ENCODE measurements around the gene MYO1G.
A peak's percentile ranks its signal among the peaks of the same experiment; 100 is the strongest.

MYO1G gene

GRCh38 chr7:44960011-44960580, 18.7 kb downstream of the MYO1G start:
- Histone ChIP-seq H3K27me3 (ENCODE audit: insufficient read depth, poor library complexity, severe bottlenecking) (no peaks in the 10 kb centered on the region), H3K4me3 (replicated peaks; ENCODE audit: insufficient read depth, low read length) (no peak overlapping the region), H3K27ac (replicated peaks) (no peak overlapping the region)
- peak in 1 of 2 experiments; percentile 10 for DNase-seq (ENCODE audit: low read depth in 1 of 2, low spot score in 1 of 2)
- TF ChIP-seq POLR2AphosphoS5 (IDR thresholded peaks at IDR 0.05; ENCODE audit: low read depth) (no peak), SPI1 (IDR thresholded peaks at IDR 0.05; ENCODE audit: borderline replicate concordance, low read depth) (no peak), GABPA (IDR thresholded peaks at IDR 0.05; ENCODE audit: low read depth) (no peak)
- TF ChIP-seq, protein P1, sequence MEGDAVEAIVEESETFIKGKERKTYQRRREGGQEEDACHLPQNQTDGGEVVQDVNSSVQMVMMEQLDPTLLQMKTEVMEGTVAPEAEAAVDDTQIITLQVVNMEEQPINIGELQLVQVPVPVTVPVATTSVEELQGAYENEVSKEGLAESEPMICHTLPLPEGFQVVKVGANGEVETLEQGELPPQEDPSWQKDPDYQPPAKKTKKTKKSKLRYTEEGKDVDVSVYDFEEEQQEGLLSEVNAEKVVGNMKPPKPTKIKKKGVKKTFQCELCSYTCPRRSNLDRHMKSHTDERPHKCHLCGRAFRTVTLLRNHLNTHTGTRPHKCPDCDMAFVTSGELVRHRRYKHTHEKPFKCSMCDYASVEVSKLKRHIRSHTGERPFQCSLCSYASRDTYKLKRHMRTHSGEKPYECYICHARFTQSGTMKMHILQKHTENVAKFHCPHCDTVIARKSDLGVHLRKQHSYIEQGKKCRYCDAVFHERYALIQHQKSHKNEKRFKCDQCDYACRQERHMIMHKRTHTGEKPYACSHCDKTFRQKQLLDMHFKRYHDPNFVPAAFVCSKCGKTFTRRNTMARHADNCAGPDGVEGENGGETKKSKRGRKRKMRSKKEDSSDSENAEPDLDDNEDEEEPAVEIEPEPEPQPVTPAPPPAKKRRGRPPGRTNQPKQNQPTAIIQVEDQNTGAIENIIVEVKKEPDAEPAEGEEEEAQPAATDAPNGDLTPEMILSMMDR (IDR thresholded peaks at IDR 0.05; ENCODE audit: insufficient read depth, low read length): no peak
- TF ChIP-seq, protein P2, sequence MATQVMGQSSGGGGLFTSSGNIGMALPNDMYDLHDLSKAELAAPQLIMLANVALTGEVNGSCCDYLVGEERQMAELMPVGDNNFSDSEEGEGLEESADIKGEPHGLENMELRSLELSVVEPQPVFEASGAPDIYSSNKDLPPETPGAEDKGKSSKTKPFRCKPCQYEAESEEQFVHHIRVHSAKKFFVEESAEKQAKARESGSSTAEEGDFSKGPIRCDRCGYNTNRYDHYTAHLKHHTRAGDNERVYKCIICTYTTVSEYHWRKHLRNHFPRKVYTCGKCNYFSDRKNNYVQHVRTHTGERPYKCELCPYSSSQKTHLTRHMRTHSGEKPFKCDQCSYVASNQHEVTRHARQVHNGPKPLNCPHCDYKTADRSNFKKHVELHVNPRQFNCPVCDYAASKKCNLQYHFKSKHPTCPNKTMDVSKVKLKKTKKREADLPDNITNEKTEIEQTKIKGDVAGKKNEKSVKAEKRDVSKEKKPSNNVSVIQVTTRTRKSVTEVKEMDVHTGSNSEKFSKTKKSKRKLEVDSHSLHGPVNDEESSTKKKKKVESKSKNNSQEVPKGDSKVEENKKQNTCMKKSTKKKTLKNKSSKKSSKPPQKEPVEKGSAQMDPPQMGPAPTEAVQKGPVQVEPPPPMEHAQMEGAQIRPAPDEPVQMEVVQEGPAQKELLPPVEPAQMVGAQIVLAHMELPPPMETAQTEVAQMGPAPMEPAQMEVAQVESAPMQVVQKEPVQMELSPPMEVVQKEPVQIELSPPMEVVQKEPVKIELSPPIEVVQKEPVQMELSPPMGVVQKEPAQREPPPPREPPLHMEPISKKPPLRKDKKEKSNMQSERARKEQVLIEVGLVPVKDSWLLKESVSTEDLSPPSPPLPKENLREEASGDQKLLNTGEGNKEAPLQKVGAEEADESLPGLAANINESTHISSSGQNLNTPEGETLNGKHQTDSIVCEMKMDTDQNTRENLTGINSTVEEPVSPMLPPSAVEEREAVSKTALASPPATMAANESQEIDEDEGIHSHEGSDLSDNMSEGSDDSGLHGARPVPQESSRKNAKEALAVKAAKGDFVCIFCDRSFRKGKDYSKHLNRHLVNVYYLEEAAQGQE (IDR thresholded peaks at IDR 0.05; ENCODE audit: insufficient replicate concordance, low read depth): no peak

DNA sequence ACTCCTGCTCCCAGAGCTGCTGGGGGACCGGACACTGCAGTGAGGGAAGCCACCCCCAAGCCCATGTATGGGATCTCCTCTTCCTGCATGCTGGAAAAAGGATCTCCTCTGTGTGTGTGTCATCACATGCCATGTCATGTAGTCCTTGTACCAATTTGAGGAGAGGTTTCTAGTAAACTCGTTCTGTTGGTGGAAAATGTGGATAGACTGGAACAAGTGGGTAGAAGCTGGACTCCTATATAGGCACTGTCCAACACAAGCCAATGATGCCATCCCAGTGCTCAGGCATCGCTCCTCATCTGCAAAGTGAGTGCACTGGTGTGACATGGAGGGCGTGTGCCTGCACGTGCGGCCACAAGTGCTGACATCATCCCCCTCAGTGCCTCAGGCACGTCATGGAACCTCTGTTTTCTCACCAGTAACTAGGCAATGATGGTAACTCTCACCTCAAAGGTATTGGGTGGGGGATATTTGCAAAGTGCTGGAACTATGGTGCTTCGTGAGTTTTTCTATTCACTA, 19.3 kb downstream of the MYO1G start:
- DNase-seq (ENCODE audit: low read depth in 1 of 2, low spot score in 1 of 2): peak in 1 of 2 experiments; percentile 45
- no peak overlapping the region for H3K4me3 ChIP-seq (replicated peaks; ENCODE audit: insufficient read depth, low read length)
- H3K27me3 ChIP-seq (ENCODE audit: insufficient read depth, poor library complexity, severe bottlenecking): no peaks in the 10 kb centered on the region
- H3K27ac ChIP-seq (replicated peaks): no peak overlapping the region
- TF ChIP-seq POLR2AphosphoS5 (IDR thresholded peaks at IDR 0.05; ENCODE audit: low read depth): peak; percentile 83
- TF ChIP-seq GABPA (IDR thresholded peaks at IDR 0.05; ENCODE audit: low read depth): no peak
- TF ChIP-seq, protein P2 (IDR thresholded peaks at IDR 0.05; ENCODE audit: insufficient replicate concordance, low read depth): no peak
- no peak for TF ChIP-seq SPI1 (IDR thresholded peaks at IDR 0.05; ENCODE audit: borderline replicate concordance, low read depth)

DNA sequence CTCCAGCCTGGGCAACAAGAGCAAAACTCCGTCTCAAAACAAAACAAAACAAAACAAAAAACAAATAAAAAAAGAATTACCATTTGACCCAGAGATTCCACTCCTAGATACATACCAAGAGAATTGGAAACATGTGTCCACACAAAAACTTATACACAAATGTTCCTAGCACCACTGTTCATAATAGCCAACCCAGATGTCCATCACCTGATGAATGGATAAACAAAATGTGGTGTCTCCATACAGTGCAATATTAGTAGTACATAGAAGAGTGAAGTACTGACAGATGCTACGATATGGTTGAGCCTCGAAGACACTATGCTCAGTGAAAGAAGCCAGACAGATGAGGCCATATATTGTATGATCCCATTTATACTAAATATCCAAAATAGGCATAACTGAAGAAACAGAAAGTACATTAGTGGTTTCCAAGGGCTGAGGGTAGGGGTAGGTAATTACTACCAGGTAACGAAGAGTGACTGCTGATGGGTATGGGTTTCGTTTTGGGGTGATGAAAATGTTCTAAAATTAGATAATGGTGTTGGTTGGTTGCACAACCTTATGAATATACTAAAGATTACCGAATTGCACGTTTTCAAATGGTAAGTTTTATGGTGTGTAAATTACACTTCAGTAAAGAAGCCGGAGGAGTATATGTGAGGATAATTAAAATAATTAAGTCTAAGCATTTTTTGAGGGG, 20.0 kb downstream of the MYO1G start:
- no peaks in the 10 kb centered on the region for H3K27me3 ChIP-seq (ENCODE audit: insufficient read depth, poor library complexity, severe bottlenecking)
- no peak for DNase-seq (ENCODE audit: low read depth in 1 of 2, low spot score in 1 of 2)
- no peak overlapping the region for H3K4me3 ChIP-seq (replicated peaks; ENCODE audit: insufficient read depth, low read length)
- H3K27ac ChIP-seq (replicated peaks): no peak overlapping the region
- TF ChIP-seq, protein P1 (IDR thresholded peaks at IDR 0.05; ENCODE audit: insufficient read depth, low read length): no peak
- TF ChIP-seq, protein P2 (IDR thresholded peaks at IDR 0.05; ENCODE audit: insufficient replicate concordance, low read depth): no peak
- no peak for TF ChIP-seq POLR2AphosphoS5 (IDR thresholded peaks at IDR 0.05; ENCODE audit: low read depth)
- no peak for TF ChIP-seq GABPA (IDR thresholded peaks at IDR 0.05; ENCODE audit: low read depth)
- TF ChIP-seq SPI1 (IDR thresholded peaks at IDR 0.05; ENCODE audit: borderline replicate concordance, low read depth): no peak

All from HL-60 (cell line).